ENCODE data around the gene FTCD.

DNA sequence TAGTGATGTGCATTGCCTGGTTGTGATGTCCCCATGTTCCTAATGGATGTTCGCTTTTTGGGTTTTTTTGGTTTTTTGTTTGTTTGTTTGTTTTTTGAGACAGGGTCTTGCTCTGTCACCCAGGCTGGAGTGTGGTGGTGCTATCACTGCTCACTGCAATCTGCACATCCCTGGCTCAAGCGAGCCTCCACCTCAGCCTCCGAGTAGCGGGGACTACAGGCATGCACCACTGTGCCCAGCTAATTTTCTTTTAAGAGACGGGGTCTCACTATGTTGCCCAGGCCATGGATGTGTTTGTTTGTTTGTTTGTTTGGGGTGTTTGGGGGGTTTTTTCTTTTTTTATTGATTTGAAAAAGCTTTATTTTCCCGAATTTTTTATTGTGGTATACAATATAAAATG is 55.4 kb downstream of the FTCD start:
- TF ChIP-seq REST (IDR thresholded peaks at IDR 0.05; ENCODE audit: low read depth), result no peak
- TF ChIP-seq EP300 (IDR thresholded peaks at IDR 0.05; ENCODE audit: borderline replicate concordance), result no peak
- TF ChIP-seq, protein P1, sequence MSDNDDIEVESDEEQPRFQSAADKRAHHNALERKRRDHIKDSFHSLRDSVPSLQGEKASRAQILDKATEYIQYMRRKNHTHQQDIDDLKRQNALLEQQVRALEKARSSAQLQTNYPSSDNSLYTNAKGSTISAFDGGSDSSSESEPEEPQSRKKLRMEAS (IDR thresholded peaks at IDR 0.05), result no peak
- TF ChIP-seq RAD21 (IDR thresholded peaks at IDR 0.05; ENCODE audit: low read depth), result no peak
- TF ChIP-seq ZBTB7A (IDR thresholded peaks at IDR 0.05; ENCODE audit: low read depth), result no peak
- TF ChIP-seq EGR1 (IDR thresholded peaks at IDR 0.05), result no peak
- no peak for TF ChIP-seq CREB1 (IDR thresholded peaks at IDR 0.05; ENCODE audit: low read depth)
- no peak for TF ChIP-seq TCF12 (IDR thresholded peaks at IDR 0.05; ENCODE audit: low read depth)
- TF ChIP-seq TAF1 (IDR thresholded peaks at IDR 0.05; ENCODE audit: low read depth), result no peak
- TF ChIP-seq TEAD4 (IDR thresholded peaks at IDR 0.05), result no peak
- TF ChIP-seq YY1 (IDR thresholded peaks at IDR 0.05; ENCODE audit: low read depth), result no peak
